Thymus (tissue), 11 donors: Measurements from ENCODE around the gene SMPD3. TPM values are rescaled to one million over a fixed set of nuclear protein-coding genes. Genes with fewer than 3 reads are reported as not detected.

ENCODE experiments used
- DNase-seq, 9 donors: peaks; one replicate each; pipeline ENCODE4 v3.0.0-alpha.2; 2013; ENCODE audit warnings: low spot score in 9 of 9, low read depth in 6 of 9, missing footprints in 1 of 9
- H3K27ac ChIP-seq, 2 donors: one replicate each; pipeline ENCODE4 v1.5.1; 2013; ENCODE audit warnings: control low read depth in 1 of 2, low read depth in 1 of 2, low read length in 1 of 2, mild to moderate bottlenecking in 1 of 2, moderate library complexity in 1 of 2
- H3K27me3 ChIP-seq, 2 donors: one replicate each; pipeline ENCODE4 v1.5.1; 2013; ENCODE audit warnings: low read length in 1 of 2; ENCODE audit not compliant: control insufficient read depth in 2 of 2, insufficient read depth in 1 of 2
- H3K36me3 ChIP-seq, 2 donors: one replicate each; pipeline ENCODE4 v1.5.1; 2013; ENCODE audit warnings: low read length in 1 of 2, mild to moderate bottlenecking in 1 of 2, moderate library complexity in 1 of 2; ENCODE audit not compliant: control insufficient read depth in 2 of 2, insufficient read depth in 2 of 2
- H3K4me1 ChIP-seq, 2 donors: one replicate each; pipeline ENCODE4 v1.5.1; 2013; ENCODE audit warnings: low read length in 2 of 2; ENCODE audit not compliant: control insufficient read depth in 2 of 2, insufficient read depth in 2 of 2
- H3K4me3 ChIP-seq, 2 donors: one replicate each; pipeline ENCODE4 v1.5.1; 2013; ENCODE audit warnings: low read length in 2 of 2, control low read depth in 1 of 2, mild to moderate bottlenecking in 1 of 2
- H3K9me3 ChIP-seq, 2 donors: one replicate each; pipeline ENCODE4 v1.5.1; 2013; ENCODE audit warnings: low read length in 1 of 2, mild to moderate bottlenecking in 1 of 2; ENCODE audit not compliant: control insufficient read depth in 2 of 2, insufficient read depth in 1 of 2
- WGBS: extraction: QIAGEN DNeasy Blood & Tissue Kit; methylation state at CpG from one replicate; pipeline ENCODE4 v1.1.7; 2013; 5-methylcytosine and 5-hydroxymethylcytosine counted together
- polyA plus RNA-seq: library from polyadenylated mRNA; stranded (reverse); fragments of 200-250 nt; gene quantifications from one replicate; pipeline ENCODE4 v1.2.3, GENCODE V29; 2013
- total RNA-seq: library from RNA; stranded (reverse); fragments of 120-200 nt; gene quantifications from one replicate; pipeline ENCODE4 v1.2.4, GENCODE V29; 2013
- donor health status: healthy.

Gene SMPD3
- total and polyA plus RNA-seq, 2 donors, result 21.8 to 120 TPM

DNA sequence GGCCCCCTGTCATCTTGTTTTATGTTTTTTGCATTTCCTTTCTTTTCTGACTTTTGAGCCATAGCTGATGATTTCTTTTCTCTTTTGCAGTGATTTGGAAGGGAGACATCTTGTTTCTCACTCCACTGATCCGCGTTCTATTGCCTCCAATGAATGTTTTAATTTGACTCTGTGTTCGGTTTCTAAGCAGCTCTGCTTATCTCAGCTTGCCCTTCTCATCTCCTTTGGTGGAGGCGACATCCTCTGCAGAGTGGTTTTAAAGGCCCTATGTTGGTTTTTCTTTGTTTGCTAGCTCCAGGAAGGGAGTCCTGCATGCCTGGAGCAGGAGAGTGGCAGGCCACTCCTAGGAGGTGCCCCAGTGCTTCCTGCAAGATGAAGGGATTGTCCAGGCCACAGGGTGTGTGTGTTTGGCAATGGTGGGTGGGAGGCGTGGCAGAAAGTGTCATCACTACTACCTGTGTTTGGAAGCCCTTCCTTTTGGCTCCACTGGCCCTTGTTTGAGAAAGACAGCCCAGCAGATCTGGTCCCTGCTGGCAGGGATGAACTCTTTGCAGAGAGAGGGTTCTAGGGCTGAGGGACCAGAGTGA, 13.6 kb downstream of the SMPD3 start:
- Histone ChIP-seq H3K27me3 (peaks cover 0 to 3% of the 10 kb centered on the region in 2 donors), H3K9me3 (peaks cover 0 to 8% of the 10 kb centered on the region in 2 donors), H3K4me3 (no peak overlapping the region), H3K27ac (peak overlapping the region in 1 of 2 donors; percentile 49), H3K4me1 (peaks cover 25 to 38% of the 10 kb centered on the region in 2 donors), H3K36me3 (no peaks in the 10 kb centered on the region)
- peak in 1 of 9 donors; percentile 64 for DNase-seq
- 46% methylated on average over 5 of the region's 5 CpGs for WGBS

GRCh38 chr16:68433316-68433715, 15.0 kb downstream of the SMPD3 start:
- H3K27ac ChIP-seq, result no peak overlapping the region
- H3K9me3 ChIP-seq, result peaks cover 0 to 8% of the 10 kb centered on the region in 2 donors
- no peak overlapping the region for H3K4me3 ChIP-seq
- peaks cover 25 to 38% of the 10 kb centered on the region in 2 donors for H3K4me1 ChIP-seq
- H3K36me3 ChIP-seq, result no peaks in the 10 kb centered on the region
- 99% methylated on average over 4 of the region's 4 CpGs for WGBS
- DNase-seq, result no peak
- no peaks in the 10 kb centered on the region for H3K27me3 ChIP-seq

DNA sequence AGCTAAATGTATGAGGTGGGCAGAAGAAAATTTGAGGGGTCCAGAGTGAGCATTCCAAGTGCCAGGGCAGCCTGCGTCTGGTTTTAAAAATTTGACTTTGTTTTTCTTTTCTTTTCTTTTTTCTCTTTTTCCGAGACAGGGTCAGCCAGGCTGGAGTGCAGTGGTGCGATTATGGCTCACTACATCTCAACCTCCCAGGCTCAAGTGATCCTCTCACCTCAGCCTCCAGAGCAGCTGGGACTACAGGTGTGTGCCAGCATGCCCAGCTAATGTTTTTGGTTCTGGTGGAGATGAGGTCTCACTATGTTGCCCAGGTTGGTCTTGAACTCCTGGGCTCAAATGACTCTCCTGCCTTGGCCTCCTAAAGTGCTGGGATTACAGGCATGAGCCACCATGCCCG, 15.6 kb downstream of the SMPD3 start:
- no peaks in the 10 kb centered on the region for H3K36me3 ChIP-seq
- H3K27ac ChIP-seq, result no peak overlapping the region
- H3K4me1 ChIP-seq, result peaks cover 21 to 31% of the 10 kb centered on the region in 2 donors
- H3K27me3 ChIP-seq, result no peaks in the 10 kb centered on the region
- no peak overlapping the region for H3K4me3 ChIP-seq
- peaks cover 0 to 8% of the 10 kb centered on the region in 2 donors for H3K9me3 ChIP-seq
- no peak for DNase-seq
- 93% methylated on average over 4 of the region's 4 CpGs for WGBS

GRCh38 chr16:68429076-68429854, 19.0 kb downstream of the SMPD3 start:
- no peaks in the 10 kb centered on the region for H3K36me3 ChIP-seq
- H3K27me3 ChIP-seq, result no peaks in the 10 kb centered on the region
- peaks cover 12 to 27% of the 10 kb centered on the region in 2 donors for H3K4me1 ChIP-seq
- H3K27ac ChIP-seq, result no peak overlapping the region
- WGBS, result 74% methylated on average over 4 of the region's 4 CpGs
- H3K4me3 ChIP-seq, result no peak overlapping the region
- no peak for DNase-seq
- H3K9me3 ChIP-seq, result no peaks in the 10 kb centered on the region

GRCh38 chr16:68427649-68428303, 20.5 kb downstream of the SMPD3 start:
- Histone ChIP-seq H3K36me3 (no peaks in the 10 kb centered on the region), H3K4me1 (peaks cover 16 to 35% of the 10 kb centered on the region in 2 donors), H3K27ac (no peak overlapping the region), H3K4me3 (no peak overlapping the region), H3K9me3 (peaks cover 0 to 3% of the 10 kb centered on the region in 2 donors), H3K27me3 (no peaks in the 10 kb centered on the region)
- 96% methylated on average over 5 of the region's 5 CpGs for WGBS
- no peak for DNase-seq

- H3K27me3 ChIP-seq, result no peaks in the 10 kb centered on the region
- peaks cover 0 to 3% of the 10 kb centered on the region in 2 donors for H3K9me3 ChIP-seq
- no peaks in the 10 kb centered on the region for H3K36me3 ChIP-seq
- no peak overlapping the region for H3K4me3 ChIP-seq
- no peak for DNase-seq
- H3K4me1 ChIP-seq, result peaks cover 26 to 46% of the 10 kb centered on the region in 2 donors
- H3K27ac ChIP-seq, result peak overlapping the region in 1 of 2 donors; percentile 8
Measured at GRCh38 chr16:68426347-68426652, 22.0 kb downstream of the SMPD3 start.

GRCh38 chr16:68425498-68426346, 22.6 kb downstream of the SMPD3 start:
- H3K27ac ChIP-seq, result peak overlapping the region in 1 of 2 donors; percentile 34
- H3K4me3 ChIP-seq, result no peak overlapping the region
- no peaks in the 10 kb centered on the region for H3K27me3 ChIP-seq
- H3K9me3 ChIP-seq, result peaks cover 0 to 3% of the 10 kb centered on the region in 2 donors
- peaks cover 30 to 52% of the 10 kb centered on the region in 2 donors for H3K4me1 ChIP-seq
- H3K36me3 ChIP-seq, result no peaks in the 10 kb centered on the region
- peak in 1 of 9 donors; percentile 55 for DNase-seq
- WGBS, result 52% methylated on average over 9 of the region's 9 CpGs

GRCh38 chr16:68423771-68424170, 24.5 kb downstream of the SMPD3 start:
- Histone ChIP-seq H3K4me1 (peaks cover 40 to 72% of the 10 kb centered on the region in 2 donors), H3K4me3 (no peak overlapping the region), H3K36me3 (no peaks in the 10 kb centered on the region), H3K27ac (no peak overlapping the region), H3K9me3 (peaks cover 0 to 3% of the 10 kb centered on the region in 2 donors), H3K27me3 (no peaks in the 10 kb centered on the region)
- WGBS, result 91% methylated on average over 5 of the region's 5 CpGs
- DNase-seq, result no peak
